ENCODE measurements around the gene MMP1. TPM values are rescaled to one million over a fixed set of nuclear protein-coding genes. Genes with fewer than 3 reads are reported as not detected.

The MMP1 gene
- total RNA-seq, 2 donors from 2014 or later, result 1.2 TPM; not detected in 1

- Histone ChIP-seq H3K4me1 (replicated peaks) (no peaks in the 10 kb centered on the region), H3K27ac (no peak overlapping the region), H3K9me3 (no peaks in the 10 kb centered on the region), H3K36me3 (no peaks in the 10 kb centered on the region), H3K4me3 (no peak overlapping the region), H3K27me3 (replicated peaks; ENCODE audit: insufficient read depth) (no peaks in the 10 kb centered on the region)
- TF ChIP-seq POLR2A (IDR thresholded peaks at IDR 0.05), result no peak
- no peak for TF ChIP-seq CTCF (IDR thresholded peaks at IDR 0.05)
- TF ChIP-seq POLR2AphosphoS5 (IDR thresholded peaks at IDR 0.05), result no peak
- 89% methylated on average over 4 of the region's 4 CpGs for WGBS
- intact Hi-C loops (cut with DNase I), result no loop called here
- no peak for DNase-seq (ENCODE audit: low spot score)
These were observed 36.2 kb downstream of the MMP1 start for GRCh38 chr11:102761646-102762238.

GRCh38 chr11:102760344-102761035 lies 37.5 kb downstream of the MMP1 start:
- Histone ChIP-seq H3K4me1 (replicated peaks) (no peaks in the 10 kb centered on the region), H3K4me3 (no peak overlapping the region), H3K9me3 (no peaks in the 10 kb centered on the region), H3K36me3 (no peaks in the 10 kb centered on the region), H3K27me3 (replicated peaks; ENCODE audit: insufficient read depth) (no peaks in the 10 kb centered on the region), H3K27ac (no peak overlapping the region)
- no peak for DNase-seq (ENCODE audit: low spot score)
- TF ChIP-seq POLR2A (IDR thresholded peaks at IDR 0.05) (no peak), CTCF (IDR thresholded peaks at IDR 0.05) (no peak), POLR2AphosphoS5 (IDR thresholded peaks at IDR 0.05) (no peak)
- 30% methylated on average over 4 of the region's 4 CpGs for WGBS
- intact Hi-C loops (cut with DNase I), result no loop called here

- TF ChIP-seq POLR2AphosphoS5 (IDR thresholded peaks at IDR 0.05), result no peak
- TF ChIP-seq CTCF (IDR thresholded peaks at IDR 0.05), result no peak
- intact Hi-C loops (cut with DNase I), result no loop called here
- no peaks in the 10 kb centered on the region for H3K27me3 ChIP-seq (replicated peaks; ENCODE audit: insufficient read depth)
- DNase-seq (ENCODE audit: low spot score), result no peak
- H3K36me3 ChIP-seq, result no peaks in the 10 kb centered on the region
- no peaks in the 10 kb centered on the region for H3K9me3 ChIP-seq
- WGBS, result 68% methylated on average over 2 of the region's 2 CpGs
- no peak overlapping the region for H3K27ac ChIP-seq
- H3K4me1 ChIP-seq (replicated peaks), result no peaks in the 10 kb centered on the region
- H3K4me3 ChIP-seq, result no peak overlapping the region
These were observed 40.0 kb downstream of the MMP1 start for GRCh38 chr11:102757823-102758549.

- no peaks in the 10 kb centered on the region for H3K36me3 ChIP-seq
- no peaks in the 10 kb centered on the region for H3K27me3 ChIP-seq (replicated peaks; ENCODE audit: insufficient read depth)
- DNase-seq (ENCODE audit: low spot score), result no peak
- H3K4me1 ChIP-seq (replicated peaks), result no peaks in the 10 kb centered on the region
- intact Hi-C loops (cut with DNase I), result no loop called here
- no peaks in the 10 kb centered on the region for H3K9me3 ChIP-seq
- 94% methylated on average over 1 of the region's 1 CpG for WGBS
- no peak overlapping the region for H3K4me3 ChIP-seq
- H3K27ac ChIP-seq, result no peak overlapping the region
- TF ChIP-seq CTCF (IDR thresholded peaks at IDR 0.05), result no peak
- TF ChIP-seq POLR2AphosphoS5 (IDR thresholded peaks at IDR 0.05), result no peak
- TF ChIP-seq POLR2A (IDR thresholded peaks at IDR 0.05), result no peak
These were observed 44.7 kb downstream of the MMP1 start for GRCh38 chr11:102753267-102753666.
